Measurements from ENCODE around the gene KCND3.

Gene KCND3

DNA sequence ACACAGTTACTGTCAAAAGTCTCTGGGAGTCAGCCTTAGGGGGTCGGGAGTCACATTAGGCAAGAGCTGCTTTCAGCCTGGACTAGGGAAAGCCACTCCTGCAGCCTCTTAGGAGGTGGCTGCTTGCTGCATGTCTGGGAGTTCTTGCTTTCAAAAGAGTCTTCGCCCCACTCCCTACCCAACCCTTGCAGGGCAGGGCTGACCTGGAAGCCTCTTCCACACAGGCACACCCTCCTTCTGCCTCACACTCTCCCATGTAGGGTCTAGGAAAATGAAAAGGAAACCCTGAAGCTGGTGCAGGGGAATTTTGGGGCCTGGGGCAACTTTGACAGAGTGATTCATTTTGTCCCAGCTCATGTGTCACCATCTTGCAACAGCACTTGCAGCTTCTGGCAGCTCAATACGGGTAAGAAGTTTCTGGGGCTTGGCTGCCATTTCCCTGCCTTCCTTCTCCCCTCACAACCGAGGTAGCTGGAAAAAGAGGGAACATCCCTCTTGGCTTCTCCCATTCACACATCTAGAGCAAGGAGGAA, 37.3 kb downstream of the KCND3 start:
- Histone ChIP-seq H2BK120ac (ENCODE audit: low read depth, low read length) (no peak overlapping the region), H3K79me1 (ENCODE audit: low read depth, low read length) (no peaks in the 10 kb centered on the region), H4K8ac (ENCODE audit: low read depth, low read length) (no peak overlapping the region), H3K36me3 (replicated peaks in 1 of 2; ENCODE audit: control insufficient read depth in 2 of 2, insufficient read depth in 2 of 2, low read length in 2 of 2) (no peaks in the 10 kb centered on the region), H3K18ac (ENCODE audit: low read length) (no peak overlapping the region), H2BK5ac (ENCODE audit: low read length) (no peak overlapping the region), H3K27me3 (ENCODE audit: control insufficient read depth in 3 of 3, insufficient read depth in 3 of 3, low read depth in 1 of 3, low read length in 3 of 3) (no peaks in the 10 kb centered on the region), H3K4me3 (ENCODE audit: low read length in 2 of 2) (no peak overlapping the region), H3K9ac (ENCODE audit: low read depth, low read length, poor library complexity) (no peak overlapping the region), H3K4ac (ENCODE audit: low read length) (no peak overlapping the region), H3K9me3 (replicated peaks in 1 of 2; ENCODE audit: control insufficient read depth in 2 of 2, insufficient read depth in 1 of 2, low read depth in 1 of 2, low read length in 2 of 2) (no peaks in the 10 kb centered on the region), H3K27ac (replicated peaks; ENCODE audit: low read length) (no peak overlapping the region), H4K91ac (ENCODE audit: low read depth, low read length, poor library complexity) (no peak overlapping the region), H3K23ac (ENCODE audit: low read depth, low read length, poor library complexity) (no peak overlapping the region), H2AK5ac (ENCODE audit: low read depth, low read length) (no peak overlapping the region), H3K4me2 (ENCODE audit: insufficient read depth, low read length, poor library complexity, severe bottlenecking) (no peak overlapping the region), H3K14ac (ENCODE audit: low read length) (no peak overlapping the region), H3K4me1 (ENCODE audit: control insufficient read depth in 2 of 2, insufficient read depth in 1 of 2, low read depth in 1 of 2, low read length in 2 of 2) (peaks cover 0 to 15% of the 10 kb centered on the region in 2 donors), H2AFZ (ENCODE audit: low read length) (no peak overlapping the region), H2BK12ac (ENCODE audit: low read length) (no peak overlapping the region), H2BK15ac (ENCODE audit: low read length) (no peak overlapping the region)
- DNase-seq (ENCODE audit: low spot score) = no peak
- WGBS, 2 donors (ENCODE audit: extremely low coverage in 2 of 2, insufficient read length in 2 of 2, insufficient replicate concordance in 1 of 2) = no CpG with 5 or more reads among the region's 4 CpGs

DNA sequence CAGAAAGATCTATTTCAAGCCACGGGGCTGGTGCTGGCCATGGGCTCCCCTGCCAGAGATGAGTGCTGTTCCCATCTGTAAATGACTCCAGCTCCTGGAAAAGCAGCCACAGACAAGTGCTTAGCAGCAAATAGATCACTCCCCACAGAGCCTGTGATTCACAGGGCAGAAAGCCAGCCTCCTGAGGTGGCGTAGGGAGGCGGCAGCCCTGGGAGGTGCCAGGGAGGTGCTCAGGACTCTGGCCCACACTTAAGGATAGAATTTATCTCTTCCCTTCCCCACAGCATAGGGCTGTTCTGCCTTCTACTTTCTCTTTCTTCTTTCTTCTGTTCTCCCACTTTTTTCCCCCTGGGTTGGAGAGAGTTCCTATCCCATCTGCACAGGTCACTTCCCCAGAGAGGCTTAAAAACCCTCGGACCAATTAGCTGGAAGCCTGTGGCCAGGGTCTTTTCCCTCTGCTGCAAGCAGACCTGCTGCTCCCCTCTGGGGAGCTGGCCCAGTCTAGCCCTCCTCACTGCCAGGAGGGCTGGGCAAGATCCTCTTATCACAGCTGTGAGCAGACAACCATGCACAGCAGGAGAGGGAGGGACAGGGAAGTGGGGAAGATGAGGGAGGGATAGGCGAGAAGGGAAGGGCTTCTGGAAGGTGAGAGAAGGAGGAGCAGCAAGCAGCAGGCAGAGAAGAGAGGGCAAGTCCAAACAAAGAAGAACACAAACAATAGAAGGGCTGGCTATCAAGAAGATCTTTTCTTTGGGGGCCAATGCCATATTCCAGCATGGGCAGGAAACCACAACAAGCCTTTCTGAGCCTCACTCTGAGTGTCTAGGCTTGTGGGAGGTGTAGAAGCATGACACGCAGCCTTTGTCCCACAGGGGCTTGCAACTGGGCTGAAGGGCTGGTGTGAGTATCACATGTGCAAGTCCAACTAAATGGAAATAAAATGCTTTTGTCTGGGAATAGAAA, 41.0 kb downstream of the KCND3 start:
- no peak overlapping the region for H4K91ac ChIP-seq (ENCODE audit: low read depth, low read length, poor library complexity)
- no peaks in the 10 kb centered on the region for H3K79me1 ChIP-seq (ENCODE audit: low read depth, low read length)
- H3K9ac ChIP-seq (ENCODE audit: low read depth, low read length, poor library complexity) = no peak overlapping the region
- H3K36me3 ChIP-seq (replicated peaks in 1 of 2; ENCODE audit: control insufficient read depth in 2 of 2, insufficient read depth in 2 of 2, low read length in 2 of 2) = no peaks in the 10 kb centered on the region
- H3K27ac ChIP-seq (replicated peaks; ENCODE audit: low read length) = no peak overlapping the region
- peak overlapping the region; percentile 44 for H2AK5ac ChIP-seq (ENCODE audit: low read depth, low read length)
- no peak overlapping the region for H3K23ac ChIP-seq (ENCODE audit: low read depth, low read length, poor library complexity)
- no peak overlapping the region for H3K14ac ChIP-seq (ENCODE audit: low read length)
- peak overlapping the region; percentile 50 for H2AFZ ChIP-seq (ENCODE audit: low read length)
- peak overlapping the region; percentile 12 for H3K18ac ChIP-seq (ENCODE audit: low read length)
- H4K8ac ChIP-seq (ENCODE audit: low read depth, low read length) = no peak overlapping the region
- no peak overlapping the region for H2BK12ac ChIP-seq (ENCODE audit: low read length)
- H3K9me3 ChIP-seq (replicated peaks in 1 of 2; ENCODE audit: control insufficient read depth in 2 of 2, insufficient read depth in 1 of 2, low read depth in 1 of 2, low read length in 2 of 2) = no peaks in the 10 kb centered on the region
- no peak overlapping the region for H2BK15ac ChIP-seq (ENCODE audit: low read length)
- H3K4me2 ChIP-seq (ENCODE audit: insufficient read depth, low read length, poor library complexity, severe bottlenecking) = no peak overlapping the region
- no CpG with 5 or more reads among the region's 6 CpGs for WGBS, 2 donors (ENCODE audit: extremely low coverage in 2 of 2, insufficient read length in 2 of 2, insufficient replicate concordance in 1 of 2)
- DNase-seq (ENCODE audit: low spot score) = no peak
- peaks cover 0 to 5% (median 0%) of the 10 kb centered on the region in 3 experiments for H3K27me3 ChIP-seq (ENCODE audit: control insufficient read depth in 3 of 3, insufficient read depth in 3 of 3, low read depth in 1 of 3, low read length in 3 of 3)
- no peak overlapping the region for H3K4me3 ChIP-seq (ENCODE audit: low read length in 2 of 2)
- no peak overlapping the region for H2BK5ac ChIP-seq (ENCODE audit: low read length)
- H3K4ac ChIP-seq (ENCODE audit: low read length) = no peak overlapping the region
- no peak overlapping the region for H2BK120ac ChIP-seq (ENCODE audit: low read depth, low read length)
- peaks cover 0 to 15% of the 10 kb centered on the region in 2 donors for H3K4me1 ChIP-seq (ENCODE audit: control insufficient read depth in 2 of 2, insufficient read depth in 1 of 2, low read depth in 1 of 2, low read length in 2 of 2)

DNA sequence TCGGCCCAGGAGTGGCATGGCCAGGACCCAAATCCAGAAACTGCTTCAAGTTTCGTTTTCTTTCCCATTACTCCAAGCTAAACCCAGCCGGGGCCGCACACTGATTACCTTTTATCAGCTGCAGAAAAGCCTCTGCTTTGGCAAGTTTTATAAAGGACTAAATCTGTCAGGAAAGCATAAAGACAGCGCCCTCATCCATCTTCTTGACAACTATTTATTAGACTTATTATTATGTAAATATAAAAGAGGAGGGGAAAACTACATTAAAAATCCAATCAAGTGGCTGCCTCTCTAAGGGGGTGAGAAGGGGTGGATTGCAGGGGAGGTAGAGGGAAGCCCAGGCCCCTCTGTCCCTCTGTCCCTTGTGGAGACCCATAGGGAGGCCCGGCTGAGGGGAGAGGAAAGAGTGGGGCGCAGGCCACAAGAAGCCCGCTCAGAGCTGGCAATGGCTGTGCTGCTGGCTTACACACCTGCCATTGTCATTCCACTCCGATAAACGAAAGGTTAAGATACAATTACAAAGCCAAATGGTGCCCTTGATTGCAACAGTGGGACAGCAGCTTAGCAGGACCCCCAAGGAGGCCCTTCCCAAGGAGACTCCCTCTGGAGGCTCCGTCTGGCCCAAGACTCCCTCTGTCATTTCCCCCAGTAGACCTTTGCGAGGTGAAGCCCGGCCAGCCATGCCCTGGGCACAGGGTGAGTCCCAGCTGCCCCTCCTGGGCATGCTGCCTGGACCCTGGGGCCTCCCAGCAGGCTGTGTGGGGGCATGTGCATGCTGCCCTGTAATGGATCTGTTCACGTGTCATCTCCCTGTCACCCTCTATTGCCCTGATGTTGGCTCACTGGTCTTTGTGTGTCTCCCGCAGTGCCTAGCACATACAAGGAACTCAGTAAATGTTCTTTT, 45.4 kb downstream of the KCND3 start:
- Histone ChIP-seq H2BK12ac (ENCODE audit: low read length) (no peak overlapping the region), H3K18ac (ENCODE audit: low read length) (peak overlapping the region; percentile 36), H2BK5ac (ENCODE audit: low read length) (no peak overlapping the region), H3K27ac (replicated peaks; ENCODE audit: low read length) (no peak overlapping the region), H2BK120ac (ENCODE audit: low read depth, low read length) (no peak overlapping the region), H3K14ac (ENCODE audit: low read length) (no peak overlapping the region), H4K8ac (ENCODE audit: low read depth, low read length) (no peak overlapping the region), H3K79me1 (ENCODE audit: low read depth, low read length) (no peaks in the 10 kb centered on the region), H3K23ac (ENCODE audit: low read depth, low read length, poor library complexity) (no peak overlapping the region), H3K4me2 (ENCODE audit: insufficient read depth, low read length, poor library complexity, severe bottlenecking) (no peak overlapping the region), H3K36me3 (replicated peaks in 1 of 2; ENCODE audit: control insufficient read depth in 2 of 2, insufficient read depth in 2 of 2, low read length in 2 of 2) (no peaks in the 10 kb centered on the region), H3K9ac (ENCODE audit: low read depth, low read length, poor library complexity) (no peak overlapping the region), H2AFZ (ENCODE audit: low read length) (no peak overlapping the region), H3K9me3 (replicated peaks in 1 of 2; ENCODE audit: control insufficient read depth in 2 of 2, insufficient read depth in 1 of 2, low read depth in 1 of 2, low read length in 2 of 2) (no peaks in the 10 kb centered on the region), H3K4ac (ENCODE audit: low read length) (no peak overlapping the region), H3K4me3 (ENCODE audit: low read length in 2 of 2) (no peak overlapping the region), H2BK15ac (ENCODE audit: low read length) (no peak overlapping the region), H3K4me1 (ENCODE audit: control insufficient read depth in 2 of 2, insufficient read depth in 1 of 2, low read depth in 1 of 2, low read length in 2 of 2) (peaks cover 0 to 11% of the 10 kb centered on the region in 2 donors), H4K91ac (ENCODE audit: low read depth, low read length, poor library complexity) (no peak overlapping the region), H3K27me3 (ENCODE audit: control insufficient read depth in 3 of 3, insufficient read depth in 3 of 3, low read depth in 1 of 3, low read length in 3 of 3) (peaks cover 0 to 5% (median 0%) of the 10 kb centered on the region in 3 experiments), H2AK5ac (ENCODE audit: low read depth, low read length) (no peak overlapping the region)
- WGBS, 2 donors (ENCODE audit: extremely low coverage in 2 of 2, insufficient read length in 2 of 2, insufficient replicate concordance in 1 of 2) = no CpG with 5 or more reads among the region's 15 CpGs
- no peak for DNase-seq (ENCODE audit: low spot score)

Measured in neuronal stem cell (in vitro differentiated cells).